PC-3 (cell line): ENCODE data around the gene PCLAF. TPM values are rescaled to one million over a fixed set of nuclear protein-coding genes. Genes with fewer than 3 reads are reported as not detected.

Source experiments
- total RNA-seq: library from RNA; depleted of rRNA; stranded (reverse); fragments of >200 nt; gene quantifications from 2 replicates; pipeline ENCODE4 v1.2.3, GENCODE V29; 2014; rRNA removed

The PCLAF gene
- total RNA-seq, 1 experiment from 2014 or later, result 52.4 TPM

Other genes starting within 250 kb of the PCLAF start
- 0.77 TPM in 1 of 2 replicates, not detected in the other for gene SNX22, start 229.7 kb downstream of the PCLAF start, total RNA-seq
- 410 and 450 TPM in 2 replicates for gene PPIB, start 218.4 kb downstream of the PCLAF start, total RNA-seq
- gene CSNK1G1, start 25.3 kb downstream of the PCLAF start, total RNA-seq, result 7.8 and 9.8 TPM in 2 replicates
- gene TRIP4, start 6.4 kb upstream of the PCLAF start, total RNA-seq, result 6.0 and 11.9 TPM in 2 replicates
- gene ZNF609, start 79.1 kb upstream of the PCLAF start, total RNA-seq, result 9.9 and 15.4 TPM in 2 replicates